IPS DF 6.9 (cell line): ENCODE measurements around the gene PTPRD.

ENCODE experiments used
- DNase-seq: peaks from one replicate; pipeline ENCODE4 v3.0.0-alpha.2; 2013; ENCODE audit warnings: low read depth, low spot score
- H3K27ac ChIP-seq: one replicate; pipeline ENCODE4 v1.5.1; 2013; ENCODE audit warnings: low read length, control low read depth
- H3K27me3 ChIP-seq: 2 replicates; pipeline ENCODE4 v1.6.1; 2013; ENCODE audit warnings: mild to moderate bottlenecking, low read length; ENCODE audit not compliant: control insufficient read depth, insufficient read depth
- H3K36me3 ChIP-seq: 2 replicates; pipeline ENCODE4 v1.6.1; 2013; ENCODE audit warnings: low read length; ENCODE audit not compliant: control insufficient read depth, insufficient read depth
- H3K4me1 ChIP-seq: 2 replicates; pipeline ENCODE4 v1.6.1; 2013; ENCODE audit warnings: low read length; ENCODE audit not compliant: control insufficient read depth, insufficient read depth
- H3K4me3 ChIP-seq: 2 replicates; pipeline ENCODE4 v1.5.1; 2013; ENCODE audit warnings: mild to moderate bottlenecking, low read length
- H3K9me3 ChIP-seq: 2 replicates; pipeline ENCODE4 v1.6.1; 2013; ENCODE audit warnings: low read length, inconsistent platforms; ENCODE audit not compliant: control insufficient read depth, insufficient read depth
- WGBS: extraction: QIAGEN DNeasy Blood & Tissue Kit; methylation state at CpG from one replicate; pipeline ENCODE4 v1.1.7; 2013; ENCODE audit warnings: mixed read lengths, missing lambda C conversion rate; ENCODE audit not compliant: insufficient read length, insufficient coverage; 5-methylcytosine and 5-hydroxymethylcytosine counted together

The PTPRD gene

DNA sequence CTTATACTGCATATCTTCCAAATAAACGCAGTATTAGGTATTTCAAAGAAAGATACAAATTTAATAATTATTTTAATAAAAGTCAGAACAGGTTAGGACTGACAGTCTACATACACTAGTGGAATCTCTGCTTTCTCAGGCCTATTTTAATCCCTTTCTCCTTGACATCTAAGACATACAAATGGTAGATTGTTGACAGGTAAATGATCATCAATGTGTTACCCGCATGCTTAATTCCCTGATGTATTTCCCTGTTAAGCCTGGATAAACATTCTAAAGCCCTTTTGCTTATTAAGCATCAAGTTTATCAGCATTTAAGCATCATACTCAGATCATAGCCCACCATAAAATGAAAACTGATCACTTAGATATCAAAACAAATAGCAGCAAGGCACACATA lies 576.7 kb downstream of the PTPRD start:
- Histone ChIP-seq H3K36me3 (no peaks in the 10 kb centered on the region), H3K27me3 (no peaks in the 10 kb centered on the region), H3K27ac (no peak overlapping the region), H3K4me3 (no peak overlapping the region), H3K9me3 (no peaks in the 10 kb centered on the region), H3K4me1 (no peaks in the 10 kb centered on the region)
- DNase-seq = no peak
- no CpG with 5 or more reads among the region's 2 CpGs for WGBS

DNA sequence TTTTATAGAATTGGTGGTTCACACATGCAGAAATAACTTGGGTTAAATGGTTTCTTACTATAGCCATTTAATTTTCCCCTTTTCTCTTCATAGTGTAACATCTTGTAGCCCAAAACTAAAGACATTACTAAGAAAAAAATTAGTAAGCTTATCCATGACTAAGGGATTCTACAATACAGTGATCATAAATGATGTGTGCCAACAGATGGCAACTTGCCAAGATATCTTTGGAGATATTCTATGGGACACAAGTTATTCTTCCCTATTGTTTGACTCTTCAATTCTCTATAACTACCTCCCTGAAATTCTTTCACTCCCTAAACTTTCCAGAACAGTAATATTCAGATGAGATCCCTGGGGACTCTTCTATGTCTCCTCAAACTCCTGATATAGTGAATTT lies 580.6 kb downstream of the PTPRD start:
- Histone ChIP-seq H3K27ac (no peak overlapping the region), H3K27me3 (no peaks in the 10 kb centered on the region), H3K36me3 (no peaks in the 10 kb centered on the region), H3K4me3 (no peak overlapping the region), H3K4me1 (no peaks in the 10 kb centered on the region), H3K9me3 (no peaks in the 10 kb centered on the region)
- no peak for DNase-seq

DNA sequence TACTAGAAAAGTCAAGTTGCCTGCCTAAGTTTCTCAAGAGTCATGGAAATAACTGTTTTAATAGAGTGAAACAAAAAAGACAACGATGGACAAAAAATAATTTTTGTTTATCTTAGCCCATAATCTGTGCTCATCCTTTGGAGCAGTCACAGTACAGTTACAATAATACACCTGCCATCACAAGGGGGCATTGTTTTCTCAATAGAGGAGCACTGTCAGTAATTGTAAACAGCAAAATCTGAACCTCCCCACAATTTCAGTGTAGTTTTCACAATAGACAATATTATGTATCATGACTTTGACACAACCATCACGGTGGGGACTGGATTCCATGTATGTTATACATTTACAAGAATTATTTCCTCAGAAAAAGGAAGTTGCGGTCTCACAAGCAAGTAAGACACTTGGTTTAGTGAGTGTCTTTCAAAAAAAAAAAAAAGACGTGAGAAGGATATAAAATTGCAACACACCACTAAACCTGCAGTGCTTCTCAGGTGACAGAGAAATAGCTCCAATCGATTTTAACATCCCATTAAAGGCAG lies 586.3 kb downstream of the PTPRD start:
- no peaks in the 10 kb centered on the region for H3K36me3 ChIP-seq
- DNase-seq = no peak
- H3K27ac ChIP-seq = no peak overlapping the region
- no peaks in the 10 kb centered on the region for H3K4me1 ChIP-seq
- H3K27me3 ChIP-seq = no peaks in the 10 kb centered on the region
- H3K4me3 ChIP-seq = no peak overlapping the region
- WGBS = no CpG with 5 or more reads among the region's 5 CpGs
- no peaks in the 10 kb centered on the region for H3K9me3 ChIP-seq

DNA sequence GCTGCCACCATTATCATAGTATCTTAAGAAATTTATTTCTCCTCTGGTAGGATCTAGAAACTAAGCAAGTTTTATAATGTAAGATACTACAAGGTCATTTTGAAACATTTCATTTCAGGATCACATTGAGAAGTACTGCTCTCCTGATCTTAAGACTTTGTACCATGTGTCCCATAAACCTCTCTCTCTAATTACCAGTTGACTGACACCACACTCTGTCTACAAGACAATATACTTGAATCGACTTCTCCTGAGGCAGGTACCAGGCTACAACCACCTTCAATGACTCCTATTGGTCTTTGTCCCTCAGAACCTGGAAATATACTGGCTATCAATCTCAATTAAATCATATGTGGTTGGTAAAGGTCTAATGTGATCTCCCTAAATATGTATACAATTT lies 597.0 kb downstream of the PTPRD start:
- H3K27me3 ChIP-seq = no peaks in the 10 kb centered on the region
- no peak overlapping the region for H3K4me3 ChIP-seq
- no peaks in the 10 kb centered on the region for H3K9me3 ChIP-seq
- no peaks in the 10 kb centered on the region for H3K36me3 ChIP-seq
- no peak for DNase-seq
- H3K4me1 ChIP-seq = no peaks in the 10 kb centered on the region
- H3K27ac ChIP-seq = no peak overlapping the region
- no CpG with 5 or more reads among the region's 1 CpG for WGBS

DNA sequence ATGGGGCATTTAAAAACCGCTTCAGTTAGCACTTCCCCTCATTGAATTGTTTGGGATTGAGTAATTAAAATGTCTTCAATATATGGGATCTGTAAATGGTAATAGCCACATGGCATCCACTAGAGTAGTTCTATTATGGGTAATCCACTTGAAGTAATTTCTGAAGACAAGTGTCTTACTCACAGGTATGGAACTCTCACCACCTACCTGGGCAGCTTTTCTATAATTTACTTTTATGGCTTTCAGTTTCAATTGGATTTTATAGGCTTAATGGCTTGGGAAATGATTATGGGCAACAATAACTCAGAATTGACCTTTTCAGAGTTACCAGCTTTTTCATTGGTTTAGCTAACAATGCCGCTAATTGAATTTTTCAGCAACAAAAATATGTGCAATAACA lies 597.9 kb downstream of the PTPRD start:
- Histone ChIP-seq H3K4me1 (no peaks in the 10 kb centered on the region), H3K4me3 (no peak overlapping the region), H3K27me3 (no peaks in the 10 kb centered on the region), H3K9me3 (no peaks in the 10 kb centered on the region), H3K36me3 (no peaks in the 10 kb centered on the region), H3K27ac (no peak overlapping the region)
- DNase-seq = no peak
- no CpG with 5 or more reads among the region's 2 CpGs for WGBS

DNA sequence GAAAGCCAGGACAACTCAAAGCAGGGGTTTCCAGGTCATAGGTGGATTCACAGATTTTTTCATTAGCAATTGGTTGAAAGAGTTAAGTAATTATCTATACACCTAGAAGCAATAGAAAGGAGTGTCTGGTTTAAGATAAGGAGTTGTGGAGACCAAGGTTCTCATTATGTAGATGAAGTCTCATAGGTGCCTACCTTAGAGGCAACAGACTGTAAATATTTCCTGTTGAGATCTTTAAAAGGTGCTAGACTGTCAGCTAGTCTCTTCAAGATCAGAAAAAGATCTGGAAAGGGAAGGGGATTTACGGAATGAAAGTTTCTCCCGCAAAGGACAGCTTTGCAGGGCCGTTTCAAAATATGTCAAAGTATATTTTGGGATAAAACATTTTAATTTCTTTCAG lies 603.4 kb downstream of the PTPRD start:
- Histone ChIP-seq H3K36me3 (no peaks in the 10 kb centered on the region), H3K4me3 (no peak overlapping the region), H3K27me3 (no peaks in the 10 kb centered on the region), H3K9me3 (no peaks in the 10 kb centered on the region), H3K27ac (no peak overlapping the region), H3K4me1 (peaks cover 2% of the 10 kb centered on the region; the same call in 1 of the 2 replicates)
- DNase-seq = no peak
- WGBS = no CpG with 5 or more reads among the region's 3 CpGs

DNA sequence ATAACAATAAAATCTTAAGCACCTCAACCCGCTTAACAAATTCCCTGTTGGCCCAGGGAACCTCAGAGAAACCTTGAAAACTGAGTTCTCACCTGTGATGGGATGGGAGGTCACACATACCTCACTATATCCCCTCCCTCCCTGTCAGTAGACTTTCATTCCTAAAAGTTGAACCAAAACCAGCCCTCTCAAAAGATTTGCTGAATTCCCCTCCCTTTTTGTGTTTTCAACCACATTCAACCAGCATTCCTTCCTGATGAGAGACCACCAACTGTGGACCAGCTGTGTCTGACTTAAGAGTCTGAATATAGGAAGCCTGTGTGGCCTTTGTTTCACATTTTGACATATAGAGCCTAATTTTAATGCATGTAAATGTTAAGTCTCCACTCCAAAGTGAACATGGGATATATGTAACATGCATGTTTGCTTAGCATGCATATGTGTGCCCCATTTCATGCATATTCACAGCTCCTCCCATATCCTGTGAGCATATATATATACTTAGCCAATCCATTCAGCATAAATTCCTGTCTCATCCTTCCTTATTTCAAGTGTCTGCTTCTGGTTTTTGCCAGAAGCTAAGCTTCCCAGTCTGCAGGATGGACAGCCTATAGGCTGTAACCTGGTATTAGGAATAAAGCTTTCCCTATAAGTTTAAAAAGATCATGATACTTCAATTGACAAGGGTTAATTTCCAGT lies 604.6 kb downstream of the PTPRD start:
- H3K4me3 ChIP-seq = no peak overlapping the region
- no CpG with 5 or more reads among the region's 1 CpG for WGBS
- H3K4me1 ChIP-seq = peaks cover 2% of the 10 kb centered on the region; the same call in 1 of the 2 replicates

DNA sequence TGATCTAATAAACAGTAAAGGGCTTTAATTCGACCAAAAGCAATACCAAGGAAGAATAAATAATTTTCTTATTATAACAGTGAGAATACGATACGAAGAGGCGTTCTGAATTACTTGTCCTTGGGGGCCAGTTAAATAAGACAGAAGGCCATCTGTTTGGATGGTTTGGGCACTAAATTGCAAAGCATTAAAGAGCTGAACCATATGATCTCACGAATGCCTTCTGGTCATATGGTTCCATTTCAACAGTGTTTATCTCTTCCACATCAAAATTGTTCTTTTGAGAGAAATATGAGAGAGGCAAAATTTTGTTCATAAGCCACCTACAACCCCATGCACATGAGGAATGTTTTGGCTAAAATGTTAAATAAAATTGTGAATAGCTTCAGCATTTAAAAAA lies 605.4 kb downstream of the PTPRD start:
- Histone ChIP-seq H3K36me3 (no peaks in the 10 kb centered on the region), H3K9me3 (no peaks in the 10 kb centered on the region), H3K4me3 (no peak overlapping the region), H3K27ac (no peak overlapping the region), H3K27me3 (no peaks in the 10 kb centered on the region), H3K4me1 (peaks cover 2% of the 10 kb centered on the region; the same call in 1 of the 2 replicates)
- DNase-seq = no peak
- WGBS = no CpG with 5 or more reads among the region's 5 CpGs

More for the DNA sequence above, 604.6 kb downstream of the PTPRD start:
- no peak overlapping the region for H3K27ac ChIP-seq
- no peaks in the 10 kb centered on the region for H3K36me3 ChIP-seq
- no peak for DNase-seq
- no peaks in the 10 kb centered on the region for H3K9me3 ChIP-seq
- no peaks in the 10 kb centered on the region for H3K27me3 ChIP-seq

DNA sequence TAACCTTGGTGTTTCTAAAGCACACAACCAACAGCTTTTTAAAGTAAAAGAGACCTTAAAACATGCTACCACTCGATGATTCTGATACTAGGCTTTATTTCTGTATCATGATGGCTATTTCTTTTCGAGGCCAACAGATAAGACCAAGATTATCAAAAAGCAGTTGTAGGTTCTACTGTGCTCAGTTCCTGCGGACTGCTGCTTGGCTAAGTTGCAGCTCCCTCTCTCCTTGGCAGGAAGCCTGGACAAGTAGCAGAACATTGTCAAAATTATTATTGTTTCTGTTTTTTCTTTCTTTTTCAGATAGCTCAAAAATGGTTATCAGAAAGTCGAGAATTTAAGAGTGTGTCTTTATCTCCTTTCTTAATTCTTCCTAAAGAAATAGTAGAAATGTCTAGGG lies 607.6 kb downstream of the PTPRD start:
- DNase-seq = no peak
- Histone ChIP-seq H3K27me3 (no peaks in the 10 kb centered on the region), H3K36me3 (no peaks in the 10 kb centered on the region), H3K27ac (no peak overlapping the region), H3K4me1 (peaks cover 2% of the 10 kb centered on the region; the same call in 1 of the 2 replicates), H3K4me3 (no peak overlapping the region), H3K9me3 (no peaks in the 10 kb centered on the region)
- no CpG with 5 or more reads among the region's 4 CpGs for WGBS

DNA sequence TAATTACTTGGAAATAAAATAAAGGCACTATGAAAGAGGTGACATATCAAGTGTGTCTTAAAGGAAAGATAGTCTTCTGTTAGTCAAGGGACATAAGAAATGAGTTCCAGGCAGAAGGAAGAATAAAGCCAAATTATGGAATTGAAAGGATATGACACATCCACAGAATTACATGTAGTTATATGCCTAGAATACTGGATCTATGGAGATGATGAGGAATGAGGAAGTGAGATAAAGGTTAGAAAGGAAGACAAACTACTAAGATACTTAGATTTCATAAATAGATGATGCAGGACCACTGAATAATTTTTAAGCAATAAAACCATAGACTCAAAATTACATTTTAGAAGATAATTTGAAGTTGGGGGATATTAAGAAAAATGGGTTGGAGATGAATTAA lies 609.8 kb downstream of the PTPRD start:
- DNase-seq = no peak
- no peak overlapping the region for H3K4me3 ChIP-seq
- no peak overlapping the region for H3K27ac ChIP-seq
- peaks cover 2% of the 10 kb centered on the region; the same call in 1 of the 2 replicates for H3K4me1 ChIP-seq
- H3K36me3 ChIP-seq = no peaks in the 10 kb centered on the region
- no peaks in the 10 kb centered on the region for H3K9me3 ChIP-seq
- no peaks in the 10 kb centered on the region for H3K27me3 ChIP-seq

DNA sequence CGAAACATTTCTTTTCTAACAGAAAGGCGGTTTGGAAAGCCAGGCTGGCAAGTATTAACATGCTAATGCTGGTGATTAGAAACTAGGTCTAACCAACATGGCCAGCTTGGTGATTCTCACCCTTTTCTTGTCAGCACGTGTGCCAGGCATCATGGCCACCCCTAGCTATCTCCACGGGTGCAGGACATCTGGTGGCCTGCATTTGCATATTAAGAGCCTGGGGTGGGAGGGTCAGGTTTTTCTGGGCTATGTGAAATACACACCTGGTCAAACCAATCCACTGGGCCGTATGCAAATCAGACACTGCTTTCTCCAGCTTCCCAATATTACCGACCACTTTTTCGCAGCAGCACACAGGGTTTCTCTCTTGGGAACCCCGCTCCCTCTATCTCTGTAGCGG lies 612.1 kb downstream of the PTPRD start:
- Histone ChIP-seq H3K36me3 (no peaks in the 10 kb centered on the region), H3K27ac (no peak overlapping the region), H3K9me3 (no peaks in the 10 kb centered on the region), H3K4me1 (peaks cover 4% of the 10 kb centered on the region; the same call in 1 of the 2 replicates), H3K4me3 (no peak overlapping the region), H3K27me3 (no peaks in the 10 kb centered on the region)
- DNase-seq = no peak
- WGBS = no CpG with 5 or more reads among the region's 9 CpGs
